NCI-H526 treated with DMSO at 0.1 percent for 48 hours (cell line): ENCODE measurements around the gene NREP.
A peak's percentile ranks its signal among the peaks of the same experiment; 100 is the strongest.

ENCODE experiments used
- DNase-seq: peaks from one replicate; lab custom pipeline; 2025; lab: John Stamatoyannopoulos, UW

NREP gene

DNA sequence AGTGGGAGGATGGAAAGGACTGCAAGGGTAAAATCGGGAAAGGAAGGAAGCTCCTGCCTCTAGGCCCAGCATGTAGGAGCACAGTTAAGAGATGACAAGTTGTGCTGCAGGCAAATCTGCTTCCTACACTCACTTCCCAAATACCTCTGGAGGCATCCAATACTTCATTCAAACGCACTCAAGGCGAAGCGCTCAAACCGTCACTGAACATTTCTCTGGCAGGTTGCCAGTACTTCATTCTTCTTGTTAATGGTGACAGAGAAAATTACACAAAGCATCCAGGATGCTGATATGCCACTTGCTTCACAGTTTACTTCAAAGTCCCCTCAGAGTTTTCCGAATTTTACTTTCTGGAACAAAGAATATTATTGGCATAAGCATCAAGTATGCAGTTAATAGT, 59.8 kb downstream of the NREP start:
- no peak for DNase-seq

DNA sequence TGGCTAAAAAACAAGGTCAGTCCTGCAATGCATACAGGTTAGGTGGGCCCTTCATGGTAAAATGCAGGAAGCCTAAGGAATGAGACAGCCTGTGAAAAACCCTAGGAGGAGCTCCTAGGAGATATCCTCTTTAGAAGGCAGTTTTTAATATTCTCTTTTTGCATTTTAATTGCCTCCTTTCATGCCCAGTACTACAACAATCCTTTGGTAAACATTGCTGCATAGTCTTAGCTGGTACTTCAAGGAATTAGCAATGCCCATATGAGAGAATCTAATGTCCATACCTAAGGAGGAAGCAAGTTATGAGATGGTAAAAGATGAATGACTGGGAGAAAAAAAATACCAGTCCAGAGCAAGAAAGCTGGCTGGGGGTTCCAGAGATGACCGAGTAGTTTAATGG, 61.0 kb downstream of the NREP start:
- no peak for DNase-seq

DNA sequence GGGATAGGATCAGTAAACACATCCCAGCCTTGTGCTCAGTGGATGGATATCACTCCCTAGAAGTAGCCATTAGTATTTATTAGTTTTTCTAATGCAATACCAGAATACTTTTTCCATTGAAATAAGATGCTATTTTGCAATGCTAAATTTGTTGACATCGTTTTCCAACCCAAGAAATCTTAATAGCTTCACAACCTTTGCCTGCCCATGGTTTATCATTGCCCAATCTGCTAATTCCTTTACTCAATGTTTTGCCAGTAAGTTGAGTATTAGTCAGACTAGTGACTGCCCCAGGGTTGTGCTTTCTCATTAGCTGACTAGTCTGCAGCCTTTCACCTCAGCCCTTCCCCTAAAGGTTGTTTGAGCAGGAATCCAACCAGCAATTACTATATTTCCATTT, 62.9 kb downstream of the NREP start:
- DNase-seq: no peak

DNA sequence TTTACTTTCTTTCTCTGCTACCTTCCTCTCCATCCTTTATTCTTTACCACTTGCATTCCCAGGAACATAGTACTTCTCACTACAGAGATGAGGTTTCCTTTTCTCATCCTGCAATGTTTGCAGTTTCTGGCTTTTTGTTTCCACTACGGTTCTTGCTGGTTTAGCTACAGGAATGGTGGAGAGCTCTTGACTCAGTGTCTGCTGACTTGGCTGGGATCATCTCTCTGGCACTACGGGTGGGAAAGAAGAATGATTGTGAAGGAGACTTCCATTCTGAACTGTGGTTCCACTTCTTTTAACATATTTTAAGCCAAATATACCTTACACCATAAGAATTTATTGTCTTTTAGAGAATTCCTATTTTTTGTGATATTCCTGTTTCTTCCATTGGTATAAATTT, 65.1 kb downstream of the NREP start:
- no peak for DNase-seq

DNA sequence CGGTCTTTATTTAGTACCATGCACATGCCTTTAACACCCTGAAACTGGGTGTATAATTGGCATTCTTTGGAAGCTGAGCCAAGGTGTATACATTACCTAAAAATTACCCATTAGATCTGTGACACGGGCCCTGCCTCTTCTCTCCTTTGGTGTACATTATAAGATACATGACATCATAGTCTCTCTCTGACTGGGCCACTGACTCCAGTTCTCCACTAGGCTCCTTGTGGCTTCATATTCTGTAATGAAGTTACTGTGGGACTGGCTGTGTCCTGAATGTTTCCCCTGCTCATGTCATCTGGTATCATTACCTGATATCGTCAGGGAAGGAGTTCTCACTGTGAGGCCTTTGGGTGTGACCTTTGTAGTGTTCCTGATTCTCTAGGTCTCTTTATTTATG, 65.5 kb downstream of the NREP start:
- DNase-seq: no peak

DNA sequence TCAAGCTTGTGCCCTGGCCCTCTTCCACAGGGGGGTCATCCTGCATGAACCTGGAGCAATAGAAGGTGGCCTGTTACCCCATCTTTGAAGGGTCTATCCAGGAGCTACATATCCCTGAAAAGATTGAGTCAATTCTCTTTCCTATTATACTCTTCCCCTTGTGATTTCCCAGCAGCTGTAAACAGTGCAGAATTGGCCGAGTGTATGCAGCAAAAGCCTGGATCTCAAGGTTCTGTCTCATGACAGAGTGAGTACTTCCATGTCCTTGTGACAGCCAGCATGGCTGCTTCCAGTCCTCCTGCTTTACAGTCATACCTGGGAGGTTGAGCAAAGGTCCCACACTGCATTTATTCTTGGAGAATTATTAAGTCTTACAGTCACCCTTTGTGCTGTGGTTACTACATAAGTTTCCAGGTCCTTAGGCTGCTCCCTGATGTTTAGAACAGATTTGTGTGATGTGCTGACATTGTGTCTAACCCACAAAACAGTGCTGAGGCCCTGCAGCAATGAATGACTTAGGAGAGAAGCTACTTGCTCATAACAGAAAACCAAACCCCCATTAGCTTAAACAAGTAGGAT, 67.5 kb downstream of the NREP start:
- no peak for DNase-seq

DNA sequence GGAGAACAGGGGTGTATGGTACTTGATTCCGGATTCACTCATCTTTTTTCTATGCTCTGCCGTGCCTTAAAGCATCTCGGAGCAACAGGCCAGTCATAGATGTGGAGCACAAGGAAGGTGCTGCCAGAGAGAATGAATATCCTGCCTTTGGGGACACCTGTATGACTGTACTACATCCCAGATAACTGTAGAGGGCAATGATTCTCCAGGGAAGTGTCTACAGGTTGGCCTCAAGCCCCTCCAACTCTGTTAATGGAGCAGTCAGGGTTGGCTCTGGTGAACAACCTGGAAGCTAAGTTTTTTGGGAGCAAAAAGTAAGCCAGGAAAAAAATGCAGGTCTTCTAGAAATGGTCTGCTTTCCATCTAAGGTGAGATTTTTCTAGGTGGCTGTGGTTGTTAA, 71.0 kb downstream of the NREP start:
- DNase-seq: peak; percentile 76

DNA sequence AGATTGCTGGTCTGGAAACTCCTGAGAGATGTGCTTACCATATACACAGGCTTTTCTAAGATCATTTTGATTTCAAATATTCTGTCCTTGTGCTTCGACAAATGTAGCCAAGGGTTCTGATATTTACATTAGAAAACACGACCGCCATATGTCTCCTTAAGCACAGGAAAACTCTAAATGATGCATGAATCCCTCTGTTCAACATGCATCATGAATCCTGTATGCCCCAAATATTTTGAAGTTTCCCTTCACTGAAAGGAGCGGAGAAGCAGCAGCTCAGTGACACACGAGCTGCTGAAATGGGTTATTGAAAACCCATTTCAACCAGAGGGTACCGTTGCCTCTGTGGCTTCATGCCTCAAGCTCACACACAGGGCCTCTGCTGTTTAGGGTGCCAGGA, 74.4 kb downstream of the NREP start:
- DNase-seq: no peak

DNA sequence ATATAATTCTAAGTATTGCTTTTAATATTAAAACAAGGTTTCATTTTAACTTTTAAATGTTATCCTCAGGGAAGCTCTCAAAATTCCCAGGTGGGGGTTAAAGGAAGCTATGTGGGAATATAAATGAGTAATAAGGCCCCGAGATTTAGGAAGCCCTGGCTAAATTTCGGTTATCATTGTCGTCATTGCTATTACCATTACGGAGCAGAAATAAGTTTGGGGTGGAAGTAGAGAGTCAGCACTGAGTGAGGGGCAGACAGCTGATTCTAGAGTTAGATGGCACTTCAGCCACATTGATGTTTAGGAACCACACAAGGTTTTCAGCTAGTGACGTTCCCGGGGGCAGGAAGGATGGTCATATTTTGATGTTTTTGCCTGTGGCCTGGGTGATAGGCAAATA, 74.9 kb downstream of the NREP start:
- DNase-seq: no peak

DNA sequence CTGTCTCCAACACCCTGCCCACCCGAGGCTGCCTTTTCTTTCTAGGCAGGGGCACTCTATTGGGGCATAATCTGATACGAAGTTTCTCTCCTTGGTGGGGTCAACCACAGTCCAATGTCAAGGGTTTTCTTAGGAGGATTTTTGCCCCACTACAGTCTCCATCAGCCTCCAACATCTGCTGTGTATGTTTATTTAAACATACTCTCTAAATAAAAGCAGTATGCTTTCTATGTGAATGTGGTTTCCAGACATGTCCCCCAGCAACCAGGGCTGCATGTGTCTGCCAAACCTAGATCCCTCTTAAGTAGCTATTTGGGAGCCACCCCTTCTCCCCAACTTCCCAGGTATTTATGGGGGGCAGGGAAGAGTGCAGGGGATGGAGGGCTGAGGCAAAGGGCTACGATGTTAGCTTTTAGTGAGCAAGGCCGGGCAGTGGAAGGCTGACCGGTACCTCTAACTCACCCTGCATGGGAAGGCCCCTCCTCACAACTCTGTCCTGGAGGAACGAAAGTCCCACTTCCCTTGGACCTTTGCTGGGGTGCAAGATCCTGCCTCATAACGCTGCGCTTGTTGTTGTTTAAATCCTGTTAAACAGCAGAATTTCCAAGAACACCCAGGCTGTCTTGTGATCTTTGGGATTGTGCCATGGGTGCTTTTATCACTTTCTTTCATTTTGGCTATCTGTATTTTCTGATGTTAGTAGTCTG, 75.4 kb downstream of the NREP start:
- DNase-seq: no peak

DNA sequence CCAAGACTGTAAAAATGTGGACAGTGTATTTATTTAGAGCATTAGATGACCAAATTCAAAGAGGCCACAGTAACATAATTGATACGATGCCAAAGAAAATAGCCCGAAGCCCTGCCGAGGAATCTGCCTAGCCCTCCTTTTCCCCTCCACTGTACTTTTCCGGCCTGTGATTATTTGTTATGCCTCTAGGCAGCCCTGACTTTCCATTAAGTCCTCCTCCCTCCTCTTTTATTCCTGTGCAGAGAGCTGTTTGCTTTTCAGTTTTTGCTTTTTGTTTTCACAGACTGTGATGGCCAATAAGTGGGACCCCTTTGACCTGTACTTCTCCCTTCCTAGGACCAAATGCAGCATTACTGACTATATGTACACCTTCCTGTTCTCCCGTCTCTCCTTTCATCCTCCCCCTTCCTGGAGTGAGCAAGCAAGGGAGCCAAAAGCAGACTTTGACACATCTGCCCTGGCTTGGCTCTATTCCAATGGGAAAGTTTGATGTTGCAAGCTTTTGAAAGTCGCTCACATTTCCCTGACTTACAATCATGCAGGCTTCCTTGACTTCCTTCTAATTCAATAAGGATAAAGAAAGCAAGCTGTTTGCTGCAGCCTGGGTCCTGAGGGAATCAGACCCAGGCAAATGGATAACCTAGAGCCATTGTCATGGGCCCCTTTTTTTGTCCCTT, 76.1 kb downstream of the NREP start:
- DNase-seq: peak; percentile 26

DNA sequence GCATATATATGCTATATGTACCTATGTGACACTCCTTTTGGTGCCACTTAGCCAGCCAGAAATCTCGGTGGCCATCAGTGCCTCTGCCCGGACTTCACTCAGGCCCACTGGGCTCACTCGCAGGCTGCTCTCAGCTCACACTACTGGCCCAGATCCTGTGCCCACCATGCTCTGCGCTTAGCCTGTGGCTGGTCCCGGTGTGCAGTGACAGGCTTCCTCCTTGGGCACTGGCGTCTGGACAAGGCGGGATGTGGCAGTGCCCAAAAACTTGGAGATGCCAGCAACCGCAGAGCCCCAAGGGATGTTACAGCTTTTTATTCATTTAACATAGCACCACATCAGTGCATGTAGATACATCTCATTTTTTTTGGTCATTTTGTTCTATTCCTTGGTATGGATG, 77.4 kb downstream of the NREP start:
- DNase-seq: no peak
